B cell (primary cell): ENCODE measurements around the gene SLC1A2. TPM values are rescaled to one million over a fixed set of nuclear protein-coding genes. Genes with fewer than 3 reads are reported as not detected.

Experiments used
- ATAC-seq: fragments of 200-7000 bp; cut with Tn5 transposase; one replicate; pipeline ENCODE4 v1.10.0; 2021; ENCODE audit warnings: low read depth, mild to moderate bottlenecking, moderate number of reproducible peaks, moderate library complexity
- CTCF ChIA-PET: fragments of 350-600 bp; sonication (Branson Sonifier 250); formaldehyde crosslinking; loops from one replicate; lab custom pipeline; 2021; ENCODE audit warnings: antibody characterized with exemption, inconsistent platforms; lab: Charles Lee
- POLR2A ChIA-PET: fragments of 350-600 bp; sonication (Branson Sonifier 250); formaldehyde crosslinking; loops from one replicate; lab custom pipeline; 2021; ENCODE audit warnings: antibody characterized with exemption; lab: Charles Lee
- DNase-seq: peaks from one replicate; pipeline ENCODE4 v3.0.0; 2013
- H2AFZ ChIP-seq: 2 replicates; pipeline ENCODE4 v1.6.1; 2012; ENCODE audit warnings: mild to moderate bottlenecking, low read depth, low read length; ENCODE audit not compliant: insufficient read depth, poor library complexity, severe bottlenecking
- H3K27ac ChIP-seq, 2 donors: 1 replicate in 1 of 2; 2 replicates in 1 of 2; pipeline ENCODE4 v1.5.1; 2012 to 2013; ENCODE audit warnings: low read length in 2 of 2, mild to moderate bottlenecking in 2 of 2, moderate library complexity in 1 of 2
- H3K27me3 ChIP-seq, 4 experiments: fragments of 200-600 bp in 1 of 4; sonication (generic) in 1 of 4; replicated peaks in 1 of 4; 1 replicate in 2 of 4; 2 replicates in 2 of 4; pipeline versions ENCODE4 v1.6.1 to v1.7.0; 2013 to 2016; ENCODE audit warnings: low read length in 3 of 4, mild to moderate bottlenecking in 2 of 4, mixed read lengths in 1 of 4, moderate library complexity in 1 of 4; ENCODE audit not compliant: insufficient read depth in 4 of 4, control insufficient read depth in 3 of 4; ENCODE audit errors: control extremely low read depth in 1 of 4
- H3K36me3 ChIP-seq, 2 experiments: replicated peaks in 1 of 2; 1 replicate in 1 of 2; 2 replicates in 1 of 2; pipeline versions ENCODE4 v1.6.1 to v1.7.1; 2013; ENCODE audit warnings: low read length in 1 of 2; ENCODE audit not compliant: insufficient read depth in 2 of 2, control insufficient read depth in 1 of 2; ENCODE audit errors: control extremely low read depth in 1 of 2, extremely low read depth in 1 of 2
- H3K4me1 ChIP-seq, 2 donors: fragments of 200-600 bp in 1 of 2; sonication (generic) in 1 of 2; 1 replicate in 1 of 2; 2 replicates in 1 of 2; pipeline versions ENCODE4 v1.5.1 to v1.6.1; 2013 to 2017; ENCODE audit warnings: low read length in 2 of 2; ENCODE audit not compliant: control insufficient read depth in 2 of 2, insufficient read depth in 2 of 2
- H3K4me2 ChIP-seq: replicated peaks from 2 replicates; pipeline ENCODE3; 2012; ENCODE audit warnings: mild to moderate bottlenecking, low read depth, low read length; ENCODE audit not compliant: poor library complexity, severe bottlenecking
- H3K4me3 ChIP-seq, 5 experiments: fragments of 200-600 bp in 1 of 5; sonication (generic) in 1 of 5; 1 replicate in 3 of 5; 2 replicates in 2 of 5; pipeline versions ENCODE4 v1.5.1 to v1.7.0; 2011 to 2016; ENCODE audit warnings: low read length in 4 of 5, mild to moderate bottlenecking in 4 of 5, low read depth in 2 of 5, control low read depth in 1 of 5, moderate library complexity in 1 of 5; ENCODE audit not compliant: insufficient read depth in 1 of 5; ENCODE audit errors: control extremely low read depth in 1 of 5, extremely low read depth in 1 of 5
- H3K79me2 ChIP-seq: fragments of 200-600 bp; sonication (generic); one replicate; pipeline ENCODE4 v1.6.0; 2016; ENCODE audit warnings: low read length; ENCODE audit not compliant: control insufficient read depth, insufficient read depth
- H3K9ac ChIP-seq: fragments of 200-600 bp; sonication (generic); 2 replicates; pipeline ENCODE4 v1.6.1; 2017; ENCODE audit warnings: mild to moderate bottlenecking, low read length, moderate library complexity
- H3K9me3 ChIP-seq, 3 donors: one replicate each; pipeline versions ENCODE4 v1.6.1 to v1.7.1; 2013; ENCODE audit warnings: low read length in 2 of 3; ENCODE audit not compliant: control insufficient read depth in 2 of 3, insufficient read depth in 1 of 3; ENCODE audit errors: control extremely low read depth in 1 of 3
- H4K20me1 ChIP-seq: 2 replicates; pipeline ENCODE4 v1.6.0; 2012; ENCODE audit warnings: mild to moderate bottlenecking, low read length; ENCODE audit not compliant: insufficient read depth, control insufficient read depth, poor library complexity, severe bottlenecking
- H3K27ac Mint-ChIP-seq: one replicate; pipeline ENCODE4 v1.8.0; 2021; ENCODE audit warnings: mixed read lengths
- H3K27me3 Mint-ChIP-seq: one replicate; pipeline ENCODE4 v1.8.0; 2021; ENCODE audit warnings: mixed read lengths
- H3K4me1 Mint-ChIP-seq: one replicate; pipeline ENCODE4 v1.8.0; 2021; ENCODE audit warnings: mixed read lengths
- H3K4me3 Mint-ChIP-seq: one replicate; pipeline ENCODE4 v1.8.0; 2021; ENCODE audit warnings: mixed read lengths
- H3K9me3 Mint-ChIP-seq: one replicate; pipeline ENCODE4 v1.8.0; 2022; ENCODE audit warnings: mixed read lengths; ENCODE audit not compliant: insufficient read depth
- EZH2 ChIP-seq: IDR thresholded peaks from 2 replicates; pipeline ENCODE4 v1.6.1; 2012; ENCODE audit warnings: borderline replicate concordance, low read depth, mild to moderate bottlenecking, moderate library complexity, low read length; ENCODE audit not compliant: insufficient read depth, poor library complexity, severe bottlenecking
- WGBS: methylation state at CpG from one replicate; pipeline ENCODE4 v1.1.5; 2013; ENCODE audit warnings: missing lambda C conversion rate; ENCODE audit not compliant: insufficient coverage; 5-methylcytosine and 5-hydroxymethylcytosine counted together
- intact Hi-C: fragments of 100-400 bp; cut with micrococcal nuclease; formaldehyde crosslinking; loops from one replicate; pipeline ENCODE4 v1.10.0; 2022
- polyA plus RNA-seq: library from polyadenylated mRNA; depleted of rRNA; stranded (reverse); fragments of >200 nt; gene quantifications from 2 replicates; pipeline ENCODE4 v1.2.3, GENCODE V29; 2012
- total RNA-seq, 2 donors: library from RNA; stranded (reverse); fragments of 120-200 nt in 1 of 2; gene quantifications; 1 replicate in 1 of 2; 2 replicates in 1 of 2; pipeline versions ENCODE4 v1.2.3 to v1.2.4, GENCODE V29; 2013 to 2022
- TF ChIP-seq, protein P1 (sequence below): fragments of 200-600 bp; IDR thresholded peaks from one replicate; pipeline ENCODE4 v1.8.0; 2022; ENCODE audit warnings: antibody characterized with exemption, mild to moderate bottlenecking

SLC1A2 gene
- total and polyA plus RNA-seq, 2 donors (not counting 1 experiment from before 2014, with no cell fraction given) = not detected

DNA sequence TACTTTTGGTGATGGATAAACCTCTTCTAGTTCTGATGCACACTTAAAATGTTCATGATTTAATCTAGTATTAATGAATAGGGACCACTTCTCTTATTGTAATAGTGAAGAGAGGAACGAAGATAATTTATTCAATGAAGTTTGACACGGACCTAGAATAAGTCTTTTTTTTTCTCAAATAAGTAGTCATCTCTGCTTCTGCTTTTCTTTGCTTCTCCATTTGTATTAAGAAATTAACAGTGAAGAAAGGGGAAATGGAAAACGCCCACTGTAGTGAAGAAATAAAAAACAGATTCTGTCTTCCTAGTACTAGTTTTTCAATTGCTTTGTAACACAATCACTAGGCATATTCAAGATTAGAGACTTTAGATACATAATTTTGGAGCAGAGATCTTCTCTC is 207.4 kb downstream of the SLC1A2 start:
- Histone ChIP-seq H3K27ac (peak overlapping the region; percentile 23 to 55), H4K20me1 (no peaks in the 10 kb centered on the region), H3K4me2 (peak overlapping the region; percentile 39), H3K4me1 (peaks cover 48 to 53% of the 10 kb centered on the region in 2 donors), H3K79me2 (peaks cover 15% of the 10 kb centered on the region), H3K4me3 (peak overlapping the region in 2 of 5 experiments; percentile 9 to 12), H3K9ac (peak overlapping the region; percentile 1), H3K9me3 (peaks cover 0 to 3% (median 0%) of the 10 kb centered on the region in 3 donors), H3K36me3 (peaks cover 3 to 63% of the 10 kb centered on the region in 2 experiments), H2AFZ (no peak overlapping the region), H3K27me3 (no peaks in the 10 kb centered on the region)
- Mint-ChIP-seq H3K27ac (peak overlapping the region; percentile 62), H3K9me3 (no peaks in the 10 kb centered on the region), H3K4me1 (peaks cover 68% of the 10 kb centered on the region), H3K27me3 (no peaks in the 10 kb centered on the region), H3K4me3 (peak overlapping the region; percentile 14)
- no CpG with 5 or more reads among the region's 3 CpGs for WGBS
- TF ChIP-seq, protein P1, sequence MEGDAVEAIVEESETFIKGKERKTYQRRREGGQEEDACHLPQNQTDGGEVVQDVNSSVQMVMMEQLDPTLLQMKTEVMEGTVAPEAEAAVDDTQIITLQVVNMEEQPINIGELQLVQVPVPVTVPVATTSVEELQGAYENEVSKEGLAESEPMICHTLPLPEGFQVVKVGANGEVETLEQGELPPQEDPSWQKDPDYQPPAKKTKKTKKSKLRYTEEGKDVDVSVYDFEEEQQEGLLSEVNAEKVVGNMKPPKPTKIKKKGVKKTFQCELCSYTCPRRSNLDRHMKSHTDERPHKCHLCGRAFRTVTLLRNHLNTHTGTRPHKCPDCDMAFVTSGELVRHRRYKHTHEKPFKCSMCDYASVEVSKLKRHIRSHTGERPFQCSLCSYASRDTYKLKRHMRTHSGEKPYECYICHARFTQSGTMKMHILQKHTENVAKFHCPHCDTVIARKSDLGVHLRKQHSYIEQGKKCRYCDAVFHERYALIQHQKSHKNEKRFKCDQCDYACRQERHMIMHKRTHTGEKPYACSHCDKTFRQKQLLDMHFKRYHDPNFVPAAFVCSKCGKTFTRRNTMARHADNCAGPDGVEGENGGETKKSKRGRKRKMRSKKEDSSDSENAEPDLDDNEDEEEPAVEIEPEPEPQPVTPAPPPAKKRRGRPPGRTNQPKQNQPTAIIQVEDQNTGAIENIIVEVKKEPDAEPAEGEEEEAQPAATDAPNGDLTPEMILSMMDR = no peak
- no peak for TF ChIP-seq EZH2
- DNase-seq (peak; percentile 74), ATAC-seq (peak; percentile 72)
- intact Hi-C loops = loop anchor here (1.0 to 10.0 kb wide), 3 partner anchors 47 to 773 kb away; no protein-coding TSS in a partner anchor
- ChIA-PET POLR2A (no interaction called here), CTCF (interaction anchor here (0.7 kb wide), 1 partner anchor 57 kb away, joined by 3 read pairs; no protein-coding TSS in a partner anchor)

DNA sequence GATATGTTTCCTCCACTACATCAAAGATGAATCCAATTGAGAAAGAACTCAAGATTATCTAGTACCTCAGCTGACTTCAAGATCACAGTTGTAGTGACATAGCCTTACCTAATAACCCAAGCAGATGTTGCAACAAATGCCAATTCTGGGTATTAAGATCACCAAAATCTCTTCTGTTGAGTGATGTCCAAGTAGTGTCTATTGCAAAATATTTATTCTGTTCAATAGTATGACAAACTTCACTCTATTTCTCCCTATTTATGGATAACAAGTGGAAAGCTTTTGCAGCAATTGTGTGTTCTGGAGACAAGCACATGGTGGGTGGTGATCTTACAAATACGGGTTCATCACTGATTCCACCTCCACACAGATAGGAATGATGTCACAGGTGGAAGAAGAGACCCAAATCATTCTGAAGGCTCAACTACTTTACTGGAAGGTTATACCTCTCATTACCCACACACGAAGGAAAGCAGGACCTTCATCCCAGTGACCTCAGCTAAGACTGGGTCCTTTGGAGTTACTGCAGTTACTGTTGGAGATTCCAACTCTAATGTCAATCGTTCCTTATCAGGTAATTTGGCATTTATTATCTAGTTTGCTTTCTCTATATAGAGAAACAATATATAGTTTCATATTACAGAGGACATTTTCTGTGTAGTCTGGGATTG is 208.3 kb downstream of the SLC1A2 start:
- no peak overlapping the region for H3K9ac ChIP-seq
- Mint-ChIP-seq H3K4me3 (no peak overlapping the region), H3K27me3 (no peaks in the 10 kb centered on the region), H3K9me3 (no peaks in the 10 kb centered on the region), H3K27ac (peak overlapping the region; percentile 50), H3K4me1 (peaks cover 62% of the 10 kb centered on the region)
- TF ChIP-seq, protein P1 = no peak
- TF ChIP-seq EZH2 = no peak
- peaks cover 0 to 3% (median 0%) of the 10 kb centered on the region in 3 donors for H3K9me3 ChIP-seq
- H3K4me2 ChIP-seq = peak overlapping the region; percentile 39
- H3K79me2 ChIP-seq = peaks cover 17% of the 10 kb centered on the region
- H2AFZ ChIP-seq = no peak overlapping the region
- ChIA-PET POLR2A (no interaction called here), CTCF (no interaction called here)
- no peaks in the 10 kb centered on the region for H3K27me3 ChIP-seq
- peaks cover 39 to 44% of the 10 kb centered on the region in 2 donors for H3K4me1 ChIP-seq
- intact Hi-C loops = loop anchor here (5.0 to 10.0 kb wide), 2 partner anchors 46 to 134 kb away; no protein-coding TSS in a partner anchor
- no peak for DNase-seq
- H3K36me3 ChIP-seq = peaks cover 3 to 62% of the 10 kb centered on the region in 2 experiments
- H4K20me1 ChIP-seq = no peaks in the 10 kb centered on the region
- no peak overlapping the region for H3K4me3 ChIP-seq
- no peak for ATAC-seq
- no CpG with 5 or more reads among the region's 3 CpGs for WGBS
- H3K27ac ChIP-seq = peak overlapping the region in 1 of 2 donors; percentile 23
